GM18517 (cell line): ENCODE measurements around the gene AKAP3.

Experiments
- ATAC-seq: cut with Tn5 transposase; IDR thresholded peaks from one replicate; pipeline ENCODE4 v1.9.1; 2021; ENCODE audit warnings: mild to moderate bottlenecking, moderate library complexity; ENCODE audit not compliant: unreplicated experiment

AKAP3 gene

GRCh38 chr12:4648501-4649357 lies at the start of gene AKAP3, which contains the start of gene NDUFA9:
Gene AKAP3, minus strand, starts transcription at chr12:4649051. Its CDS starts 10,855 bp downstream, at chr12:4638196.
Gene NDUFA9, plus strand, starts transcription at chr12:4649114. Its CDS starts 13 bp downstream, at chr12:4649127.
- peak; percentile 69 for ATAC-seq

DNA sequence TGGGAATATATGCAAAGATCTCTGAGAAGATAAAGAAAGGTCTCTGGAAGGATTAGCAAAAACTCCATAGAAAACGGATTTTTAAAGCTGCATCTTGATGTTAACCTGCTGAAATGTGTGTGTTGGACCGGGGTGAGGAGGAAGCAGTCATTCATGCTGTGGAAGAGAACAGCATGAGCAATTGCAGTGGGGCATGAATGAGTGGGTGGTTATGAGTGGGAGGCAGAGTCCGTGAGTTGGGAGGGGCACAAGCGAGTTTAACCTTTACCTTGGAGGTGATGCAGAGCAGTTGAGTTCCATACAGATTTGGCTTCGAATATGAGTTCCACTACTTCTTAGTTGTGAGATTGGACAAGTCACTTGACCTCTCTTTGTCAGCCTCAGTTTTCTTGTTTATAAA lies 41.9 kb upstream of the AKAP3 start:
- ATAC-seq = no peak

- ATAC-seq = no peak
These were observed 36.5 kb upstream of the AKAP3 start for GRCh38 chr12:4685317-4685716.

DNA sequence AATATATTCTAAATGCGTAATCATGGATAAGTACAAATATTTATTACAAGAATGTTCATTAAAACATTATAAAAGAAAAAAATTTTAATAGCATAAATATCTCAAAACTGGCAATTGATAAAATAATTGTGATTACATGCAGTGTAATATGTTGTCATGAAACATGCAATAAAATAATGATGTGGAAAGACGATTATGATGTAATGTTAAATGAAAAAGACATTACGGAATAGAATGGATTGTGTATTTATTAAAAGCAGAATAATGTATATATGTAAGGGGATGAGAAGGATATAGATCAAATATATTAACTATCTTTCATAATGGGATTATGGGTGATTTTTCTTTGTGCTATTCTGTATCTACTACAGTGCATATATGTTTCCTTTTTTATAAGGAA lies 32.9 kb upstream of the AKAP3 start:
- ATAC-seq = no peak

DNA sequence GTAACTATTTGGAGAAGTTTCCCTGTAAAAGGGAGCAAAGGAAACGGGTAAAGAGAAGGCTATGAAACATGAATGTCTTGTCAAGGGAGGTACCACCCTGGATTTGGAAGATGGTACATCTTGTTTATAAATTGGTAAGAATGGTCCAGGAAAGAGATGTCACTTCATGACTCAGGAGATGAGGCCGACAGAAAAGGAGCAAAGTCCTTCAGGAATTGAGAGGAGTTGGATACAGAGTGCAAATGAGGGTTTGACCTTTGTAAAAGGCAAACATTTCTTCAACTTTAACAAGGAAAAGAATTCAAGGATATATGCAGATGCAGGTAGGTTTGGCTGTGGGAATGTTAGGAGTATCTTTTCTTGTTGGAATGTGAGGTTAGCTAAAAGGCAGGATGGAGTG lies 30.9 kb upstream of the AKAP3 start:
- ATAC-seq = no peak

DNA sequence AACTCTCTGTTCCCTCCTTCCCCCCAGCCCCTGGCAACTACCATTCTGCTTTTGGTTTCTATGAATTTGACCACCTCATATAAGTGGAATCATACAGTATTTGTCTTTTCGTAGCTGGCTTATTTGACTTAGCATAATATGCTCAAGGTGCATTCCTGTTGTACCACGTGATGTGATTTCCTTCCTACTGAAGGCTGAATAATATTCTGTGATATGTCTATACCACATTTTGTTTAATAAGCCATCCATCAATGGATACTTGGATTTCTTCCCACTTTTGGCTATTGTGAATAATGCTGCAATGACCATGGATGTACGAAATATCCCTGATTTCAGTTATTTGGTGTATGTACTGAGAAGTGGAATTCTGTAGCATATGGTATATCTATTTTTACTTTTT lies 16.4 kb upstream of the AKAP3 start:
- ATAC-seq = no peak

DNA sequence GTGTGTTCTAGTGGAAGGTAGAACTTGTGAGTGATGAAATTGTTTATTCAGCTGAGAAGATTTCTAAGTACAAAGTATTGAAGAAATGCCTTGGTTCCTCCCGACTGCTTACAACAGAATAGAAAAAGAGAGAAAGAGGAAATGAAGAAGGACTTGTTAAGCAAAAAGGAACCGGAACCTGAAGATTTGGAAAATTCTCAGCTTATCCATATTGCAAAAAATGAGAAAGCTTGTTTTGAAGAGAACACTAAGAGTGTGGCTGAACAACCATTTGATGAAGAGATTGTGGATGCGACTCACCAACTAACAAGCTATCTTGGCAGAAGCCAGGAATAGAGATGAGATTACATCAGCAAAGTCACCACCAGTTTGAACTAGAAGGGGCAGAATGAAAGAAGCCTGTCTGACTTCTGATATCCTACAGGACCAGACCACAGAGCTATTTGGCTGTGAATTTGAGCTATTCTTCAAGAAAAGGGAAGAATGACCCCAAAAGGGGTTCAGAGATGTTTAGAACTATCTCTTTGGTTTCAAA lies 15.2 kb upstream of the AKAP3 start:
- no peak for ATAC-seq

GRCh38 chr12:4653691-4654090 lies 4.8 kb upstream of the AKAP3 start:
- no peak for ATAC-seq

DNA sequence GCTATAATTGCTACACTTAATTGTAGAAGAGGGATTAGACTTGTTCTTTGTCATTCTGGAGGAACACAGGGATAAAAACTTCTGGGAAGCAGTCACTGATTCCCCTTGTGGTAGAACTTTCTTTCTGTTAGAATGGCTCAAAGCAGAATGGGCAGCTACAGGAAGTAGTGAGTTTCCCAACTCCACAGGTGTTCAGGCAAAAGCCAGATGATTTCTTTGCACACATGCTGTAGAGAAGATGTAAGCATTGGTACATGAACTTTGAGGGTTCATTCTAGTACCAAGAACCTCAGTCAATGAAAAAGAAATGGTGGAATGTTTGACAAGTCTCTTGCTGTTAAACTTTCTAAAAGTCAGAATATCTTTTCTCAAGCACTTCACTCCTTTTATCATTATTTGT lies 4.4 kb upstream of the AKAP3 start:
- ATAC-seq = no peak

DNA sequence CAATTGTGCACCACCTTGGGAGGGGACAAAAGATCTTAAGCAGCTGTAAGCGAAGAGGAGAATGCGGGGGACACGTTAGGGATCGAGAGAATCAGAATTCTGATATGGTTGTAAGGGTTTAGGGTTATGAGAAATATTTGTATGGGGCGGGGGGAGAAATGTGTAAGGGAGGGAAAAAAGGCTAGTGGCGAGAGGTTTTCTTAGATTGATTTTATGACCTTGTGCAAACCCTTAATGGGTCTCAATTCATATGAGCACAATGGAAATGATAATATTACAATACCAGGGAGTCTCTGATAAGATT lies 459 bp upstream of the AKAP3 start:
- ATAC-seq = no peak

- ATAC-seq = no peak
These were observed 749 bp downstream of the AKAP3 start for GRCh38 chr12:4648104-4648500.

- no peak for ATAC-seq
These were observed 3.8 kb downstream of the AKAP3 start for GRCh38 chr12:4645023-4645422.

- ATAC-seq = peak; percentile 48
These were observed 5.1 kb downstream of the AKAP3 start for GRCh38 chr12:4643747-4644146.

DNA sequence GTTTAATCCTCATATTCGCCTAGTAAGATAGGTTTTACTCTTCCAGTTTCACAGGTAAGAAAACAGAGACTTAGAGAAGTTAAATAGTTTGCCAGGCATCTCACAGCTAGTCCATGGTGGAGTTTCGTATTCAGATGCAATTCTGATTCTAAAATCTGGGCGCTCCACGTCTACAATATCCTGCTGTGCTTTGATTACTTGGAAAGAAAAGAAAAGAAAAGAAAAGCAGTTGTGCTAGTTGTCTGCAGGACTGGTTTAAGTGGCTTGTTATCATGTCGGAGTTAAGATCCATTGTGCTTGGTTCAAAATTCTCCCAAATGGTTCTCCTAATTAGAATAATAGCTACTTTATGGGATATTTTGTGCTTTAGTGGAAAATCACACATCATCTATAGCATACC lies 18.6 kb downstream of the AKAP3 start:
- ATAC-seq = no peak

- no peak for ATAC-seq
These were observed 20.4 kb downstream of the AKAP3 start for GRCh38 chr12:4628406-4628805.

DNA sequence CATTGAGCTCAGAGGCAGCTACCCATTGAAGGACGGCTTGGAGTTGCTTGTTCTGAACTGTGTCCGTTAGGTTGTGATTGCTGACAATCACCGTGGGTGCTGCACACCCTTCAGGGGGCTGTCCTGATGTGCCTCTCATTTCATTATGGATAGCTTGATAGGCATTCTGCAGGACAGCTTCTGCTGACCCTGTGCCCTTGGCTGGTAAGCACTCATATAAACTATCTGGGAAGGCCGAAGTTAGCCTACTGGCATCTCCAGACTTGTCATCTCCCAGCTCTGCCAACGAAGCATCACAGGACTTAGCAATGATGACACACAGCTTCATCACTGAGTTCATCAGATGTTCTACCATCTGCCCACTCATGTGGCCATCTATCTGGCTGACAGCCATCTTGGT lies 22.3 kb downstream of the AKAP3 start:
- ATAC-seq = no peak

DNA sequence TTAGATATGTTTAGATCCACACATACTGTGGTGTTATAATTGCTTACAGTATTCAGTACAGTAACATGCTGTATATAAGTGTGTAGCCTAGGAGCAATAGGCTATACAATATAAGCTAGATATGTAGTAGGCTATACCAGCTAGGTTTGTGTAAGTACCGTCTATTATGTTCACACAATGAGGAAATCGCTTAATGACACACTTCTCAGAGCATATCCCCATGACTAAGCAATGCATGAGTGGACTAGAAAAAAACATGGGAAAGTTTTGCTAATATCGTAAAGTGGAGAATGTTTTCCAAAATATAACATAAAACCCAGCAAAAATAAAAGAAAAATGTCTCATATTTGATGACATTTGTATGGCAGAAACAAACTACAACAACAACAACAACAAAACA lies 27.3 kb downstream of the AKAP3 start:
- ATAC-seq = no peak

GRCh38 chr12:4615667-4616066 lies 33.2 kb downstream of the AKAP3 start:
- ATAC-seq = no peak

GRCh38 chr12:4610481-4610880 lies 38.4 kb downstream of the AKAP3 start:
- no peak for ATAC-seq

DNA sequence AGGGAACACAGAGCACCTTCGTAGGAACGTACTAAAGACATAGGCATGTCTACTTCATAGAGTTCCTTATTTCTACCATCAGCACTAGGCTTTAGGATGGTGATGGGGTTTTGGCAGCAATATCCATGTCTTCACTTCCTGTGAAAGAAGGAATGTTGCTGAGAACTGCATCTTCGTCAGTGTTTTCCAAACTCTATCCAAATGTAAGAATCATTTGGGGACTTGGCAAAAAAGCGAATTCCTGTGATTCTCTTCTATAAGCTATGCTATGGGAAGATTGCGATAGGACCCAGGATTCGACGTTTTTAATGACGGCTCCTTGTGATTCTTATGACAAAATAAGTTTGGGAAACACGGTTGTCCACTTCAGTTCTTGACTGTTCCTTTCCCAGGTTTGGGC lies 39.8 kb downstream of the AKAP3 start:
- ATAC-seq = no peak

- ATAC-seq = no peak
These were observed 41.8 kb downstream of the AKAP3 start for GRCh38 chr12:4607056-4607455.

DNA sequence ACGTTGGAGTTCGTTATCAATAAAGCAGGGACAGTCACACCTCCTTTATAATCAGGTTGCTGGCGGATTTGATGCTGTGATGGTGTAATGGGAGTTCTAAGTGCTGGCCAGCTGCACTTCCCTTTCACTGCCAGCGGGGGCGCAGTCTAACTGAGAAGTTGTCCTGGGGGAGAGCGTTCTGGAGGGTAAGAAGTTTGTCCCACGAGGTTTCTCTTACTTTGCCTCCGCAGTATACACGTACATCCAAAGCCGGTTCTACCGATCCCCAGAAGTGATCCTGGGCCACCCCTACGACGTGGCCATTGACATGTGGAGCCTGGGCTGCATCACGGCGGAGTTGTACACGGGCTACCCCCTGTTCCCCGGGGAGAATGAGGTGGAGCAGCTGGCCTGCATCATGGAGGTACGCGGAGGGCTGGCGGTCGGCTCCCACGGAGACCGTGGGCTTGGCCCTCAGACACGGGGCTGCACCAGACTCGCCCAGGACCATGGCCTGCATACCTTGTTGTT lies 44.1 kb downstream of the AKAP3 start:
- ATAC-seq = peak; percentile 91

DNA sequence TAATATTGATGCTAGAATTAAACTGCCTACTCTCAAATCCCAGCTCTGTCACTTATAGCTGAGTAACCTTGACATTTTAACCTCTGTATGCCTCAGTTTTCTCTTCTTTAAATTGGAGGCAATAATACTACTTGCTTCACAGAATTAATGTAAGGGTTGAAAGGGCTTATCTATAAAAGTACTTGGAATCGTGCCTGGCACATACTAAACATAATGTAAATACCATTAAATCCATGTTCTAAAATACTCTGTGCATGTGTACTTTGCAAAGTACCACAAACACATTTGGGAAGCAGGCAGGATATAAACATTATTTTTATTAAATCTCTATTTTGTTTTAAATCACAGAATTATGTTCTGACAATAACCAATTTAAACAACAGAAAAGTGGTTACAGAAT lies 44.9 kb downstream of the AKAP3 start:
- no peak for ATAC-seq
